Skeletal muscle tissue (tissue), 4 donors: ENCODE measurements around the gene MEPCE. TPM values are rescaled to one million over a fixed set of nuclear protein-coding genes. Genes with fewer than 3 reads are reported as not detected.

Source experiments
- H3K27ac ChIP-seq: one replicate; pipeline ENCODE4 v1.7.0; 2013; ENCODE audit warnings: mild to moderate bottlenecking, low read depth, low read length, inconsistent platforms
- H3K27me3 ChIP-seq, 3 donors: one replicate each; pipeline ENCODE4 v1.7.0; 2013; ENCODE audit warnings: low read length in 3 of 3; ENCODE audit not compliant: control insufficient read depth in 3 of 3, insufficient read depth in 3 of 3
- H3K36me3 ChIP-seq, 3 donors: one replicate each; pipeline ENCODE4 v1.7.0; 2013; ENCODE audit warnings: low read length in 3 of 3; ENCODE audit not compliant: control insufficient read depth in 3 of 3, insufficient read depth in 3 of 3
- H3K4me1 ChIP-seq, 3 donors: one replicate each; pipeline ENCODE4 v1.7.0; 2013; ENCODE audit warnings: low read length in 3 of 3, mild to moderate bottlenecking in 3 of 3; ENCODE audit not compliant: control insufficient read depth in 3 of 3, insufficient read depth in 3 of 3
- H3K4me3 ChIP-seq, 3 donors: one replicate each; pipeline ENCODE4 v1.7.0; 2013; ENCODE audit warnings: low read length in 3 of 3
- H3K9ac ChIP-seq, 3 donors: one replicate each; pipeline ENCODE4 v1.7.0; 2013; ENCODE audit warnings: low read length in 3 of 3, mild to moderate bottlenecking in 3 of 3, moderate library complexity in 2 of 3, low read depth in 1 of 3
- H3K9me3 ChIP-seq, 3 donors: one replicate each; pipeline ENCODE4 v1.7.0; 2013; ENCODE audit warnings: low read length in 3 of 3; ENCODE audit not compliant: control insufficient read depth in 3 of 3
- total RNA-seq: library from RNA; depleted of rRNA; stranded (reverse); fragments of >200 nt; gene quantifications from one replicate; pipeline ENCODE4 v1.2.3, GENCODE V29; 2014
- donor health status: Osteomylitis.

The MEPCE gene
- total RNA-seq, 1 donor from 2014 or later: 30.8 TPM

- no peak overlapping the region for H3K4me3 ChIP-seq
- H3K36me3 ChIP-seq: no peaks in the 10 kb centered on the region
- H3K27me3 ChIP-seq: no peaks in the 10 kb centered on the region
- H3K27ac ChIP-seq: no peak overlapping the region
- H3K9me3 ChIP-seq: no peaks in the 10 kb centered on the region
- no peaks in the 10 kb centered on the region for H3K4me1 ChIP-seq
- no peak overlapping the region for H3K9ac ChIP-seq
Observed at GRCh38 chr7:100456562-100456961, 26.9 kb downstream of the MEPCE start.

GRCh38 chr7:100457033-100457432 is 27.4 kb downstream of the MEPCE start:
- no peaks in the 10 kb centered on the region for H3K9me3 ChIP-seq
- H3K9ac ChIP-seq: no peak overlapping the region
- H3K27me3 ChIP-seq: no peaks in the 10 kb centered on the region
- H3K4me3 ChIP-seq: no peak overlapping the region
- no peaks in the 10 kb centered on the region for H3K4me1 ChIP-seq
- H3K27ac ChIP-seq: no peak overlapping the region
- no peaks in the 10 kb centered on the region for H3K36me3 ChIP-seq

DNA sequence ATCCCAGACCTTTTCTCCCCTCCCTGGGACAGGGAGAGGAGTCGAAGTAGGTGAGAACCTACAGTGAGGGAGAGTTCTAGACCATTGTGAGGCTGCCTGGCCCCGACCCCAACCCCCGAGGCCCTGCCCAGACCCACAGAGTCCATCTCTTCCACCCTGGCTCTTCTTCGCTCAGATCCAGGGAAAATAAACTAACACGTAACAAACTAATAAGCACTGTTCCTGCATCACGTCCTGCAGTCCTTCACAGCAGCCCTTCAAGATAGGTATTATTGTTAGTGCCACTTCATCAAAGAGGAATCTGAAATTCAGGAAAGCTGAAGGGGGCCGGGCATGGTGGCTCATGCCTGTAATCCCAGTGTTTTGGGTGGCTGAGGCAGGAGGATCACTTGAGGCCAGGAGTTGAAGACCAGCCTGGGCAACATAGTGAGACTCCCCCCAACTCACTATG is 34.6 kb downstream of the MEPCE start, which contains the start of gene SPACDR:
Gene SPACDR, minus strand, starts transcription at position 51 of the 451 bp plus-strand sequence. CDS start 235 bp downstream, outside the sequence.
- Histone ChIP-seq H3K9me3 (no peaks in the 10 kb centered on the region), H3K4me1 (peaks cover 6 to 7% (median 6%) of the 10 kb centered on the region in 3 donors), H3K27me3 (no peaks in the 10 kb centered on the region), H3K4me3 (no peak within 1 kb of the TSS), H3K36me3 (peaks cover 0 to 3% (median 2%) of the 10 kb centered on the region in 3 donors), H3K27ac (no peak within 1 kb of the TSS), H3K9ac (no peak within 1 kb of the TSS)

- Histone ChIP-seq H3K4me3 (no peak overlapping the region), H3K4me1 (peaks cover 7 to 12% (median 11%) of the 10 kb centered on the region in 3 donors), H3K9ac (no peak overlapping the region), H3K27me3 (no peaks in the 10 kb centered on the region), H3K9me3 (no peaks in the 10 kb centered on the region), H3K27ac (no peak overlapping the region), H3K36me3 (peaks cover 0 to 3% (median 2%) of the 10 kb centered on the region in 3 donors)
Observed at GRCh38 chr7:100464791-100465190, 35.2 kb downstream of the MEPCE start.

- H3K4me3 ChIP-seq: no peak overlapping the region
- H3K27ac ChIP-seq: no peak overlapping the region
- H3K9me3 ChIP-seq: no peaks in the 10 kb centered on the region
- no peaks in the 10 kb centered on the region for H3K27me3 ChIP-seq
- peaks cover 0 to 3% (median 2%) of the 10 kb centered on the region in 3 donors for H3K36me3 ChIP-seq
- H3K4me1 ChIP-seq: peaks cover 7 to 12% (median 12%) of the 10 kb centered on the region in 3 donors
- H3K9ac ChIP-seq: peak overlapping the region in 1 of 3 donors; percentile 40
Observed at GRCh38 chr7:100465299-100465698, 35.7 kb downstream of the MEPCE start.

- Histone ChIP-seq H3K4me3 (no peak overlapping the region), H3K36me3 (peaks cover 0 to 4% (median 3%) of the 10 kb centered on the region in 3 donors), H3K27ac (no peak overlapping the region), H3K27me3 (no peaks in the 10 kb centered on the region), H3K4me1 (peaks cover 7 to 12% (median 12%) of the 10 kb centered on the region in 3 donors), H3K9ac (peak overlapping the region in 1 of 3 donors; percentile 16), H3K9me3 (no peaks in the 10 kb centered on the region)
Observed at GRCh38 chr7:100465702-100466311, 36.2 kb downstream of the MEPCE start.

DNA sequence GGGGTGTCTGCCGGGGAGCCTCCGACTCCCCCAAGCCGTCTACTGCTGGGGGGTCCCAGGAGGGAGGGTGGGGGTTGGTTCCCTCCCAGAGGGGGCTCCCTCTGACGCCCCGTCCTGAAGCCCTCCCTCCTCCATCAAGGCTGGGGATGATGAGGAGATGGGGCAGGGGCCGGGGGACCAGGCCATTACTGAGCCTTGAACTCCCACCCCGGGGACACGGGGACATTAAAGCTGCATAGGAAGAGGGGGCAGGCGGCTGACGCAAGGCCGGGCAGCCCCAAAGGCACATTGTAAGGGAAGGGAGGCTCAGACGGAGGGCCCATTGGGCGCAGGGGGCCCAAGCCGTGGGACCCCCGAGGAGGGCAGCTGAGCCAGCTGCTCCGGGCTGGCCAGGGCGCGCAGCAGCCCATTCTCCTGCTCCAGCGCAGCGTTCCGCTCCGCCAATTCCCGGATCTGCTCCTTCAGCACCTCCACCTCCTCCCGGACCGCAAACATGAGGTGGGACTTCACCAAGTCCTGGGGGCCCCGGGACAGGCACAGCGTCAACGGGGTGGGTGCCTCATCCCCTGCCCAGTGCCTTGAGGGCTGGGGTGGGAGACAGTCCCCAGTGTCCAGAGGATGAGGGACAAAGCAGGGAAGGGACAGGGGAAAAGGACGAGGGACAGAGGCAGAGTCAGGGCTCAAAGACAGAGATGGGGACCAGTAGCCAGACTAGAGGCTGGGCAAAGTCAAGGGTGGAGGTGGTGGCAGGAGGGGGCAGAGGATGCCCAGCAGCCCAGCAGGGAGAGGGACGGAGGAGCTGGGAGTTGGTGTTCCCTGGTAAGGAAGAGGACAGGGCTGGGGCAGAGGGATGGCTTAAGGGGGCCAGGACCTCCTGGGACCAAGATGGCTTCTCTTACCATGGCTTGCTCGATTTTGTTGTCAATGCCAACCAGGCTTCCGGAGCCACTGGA is 37.3 kb downstream of the MEPCE start:
- H3K27ac ChIP-seq: no peak overlapping the region
- peaks cover 7 to 12% (median 12%) of the 10 kb centered on the region in 3 donors for H3K4me1 ChIP-seq
- H3K27me3 ChIP-seq: no peaks in the 10 kb centered on the region
- no peak overlapping the region for H3K9ac ChIP-seq
- H3K36me3 ChIP-seq: peaks cover 0 to 5% (median 5%) of the 10 kb centered on the region in 3 donors
- H3K9me3 ChIP-seq: no peaks in the 10 kb centered on the region
- H3K4me3 ChIP-seq: no peak overlapping the region

DNA sequence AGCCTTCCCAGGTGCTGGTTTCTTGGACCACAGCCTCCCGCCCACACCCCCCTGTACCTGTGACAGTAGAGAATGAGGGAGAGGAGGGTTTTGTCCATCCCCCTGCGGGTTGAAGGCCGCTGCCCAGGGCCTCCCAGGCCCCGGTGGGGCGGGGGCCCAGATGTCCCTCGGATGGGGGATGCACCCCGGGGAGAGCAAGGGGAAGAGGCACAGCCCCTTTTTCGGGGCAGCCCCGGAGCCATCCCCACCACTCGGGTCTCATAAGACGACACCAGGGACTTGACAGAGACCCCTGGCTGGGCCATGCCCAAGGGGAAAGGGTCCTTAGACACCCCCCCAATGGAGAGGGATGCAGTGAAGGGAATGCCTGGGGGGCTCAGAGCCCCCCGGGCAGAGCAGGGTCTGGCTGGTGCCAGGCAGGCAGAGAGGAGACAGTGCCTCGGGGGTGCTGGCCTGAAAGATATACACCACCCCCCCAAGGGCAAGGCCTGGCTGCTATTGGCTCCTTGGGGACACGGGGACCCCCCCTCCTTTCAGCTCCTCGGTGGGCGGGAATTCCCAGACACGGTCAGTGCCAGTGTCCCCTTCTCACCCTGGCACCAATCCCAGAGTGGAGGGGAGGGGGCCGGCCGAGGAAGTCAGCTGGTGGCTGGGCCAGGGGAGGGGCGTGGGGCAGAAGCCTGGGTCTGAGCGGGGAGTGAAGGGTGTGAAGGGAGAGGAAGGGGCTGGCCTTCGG is 38.2 kb downstream of the MEPCE start:
- H3K4me3 ChIP-seq: no peak overlapping the region
- H3K36me3 ChIP-seq: peaks cover 0 to 7% (median 5%) of the 10 kb centered on the region in 3 donors
- H3K9me3 ChIP-seq: no peaks in the 10 kb centered on the region
- H3K4me1 ChIP-seq: peaks cover 7 to 12% (median 12%) of the 10 kb centered on the region in 3 donors
- H3K27me3 ChIP-seq: no peaks in the 10 kb centered on the region
- H3K27ac ChIP-seq: no peak overlapping the region
- no peak overlapping the region for H3K9ac ChIP-seq

GRCh38 chr7:100469227-100470044 is 39.8 kb downstream of the MEPCE start:
- H3K27me3 ChIP-seq: no peaks in the 10 kb centered on the region
- peak overlapping the region in 1 of 3 donors; percentile 60 for H3K9ac ChIP-seq
- peaks cover 7 to 16% (median 15%) of the 10 kb centered on the region in 3 donors for H3K4me1 ChIP-seq
- H3K36me3 ChIP-seq: peaks cover 7 to 14% (median 9%) of the 10 kb centered on the region in 3 donors
- H3K4me3 ChIP-seq: no peak overlapping the region
- no peaks in the 10 kb centered on the region for H3K9me3 ChIP-seq
- H3K27ac ChIP-seq: no peak overlapping the region
